Uterus (tissue), 2 donors: ENCODE measurements around the gene FGFR2.

ENCODE experiments used
- CTCF ChIP-seq, 4 experiments: fragments of 200-600 bp in 2 of 4; fragments of 450-650 bp in 2 of 4; sonication (generic) in 2 of 4; IDR thresholded peaks; one replicate each; pipeline ENCODE4 v1.5.1; 2016 to 2019; ENCODE audit warnings: antibody characterized with exemption in 4 of 4, mild to moderate bottlenecking in 2 of 4, moderate library complexity in 1 of 4
- POLR2A ChIP-seq, 2 donors: fragments of 450-650 bp; IDR thresholded peaks; one replicate each; pipeline ENCODE4 v1.6.1; 2016; ENCODE audit warnings: antibody characterized with exemption in 2 of 2, mild to moderate bottlenecking in 1 of 2, moderate library complexity in 1 of 2

GRCh38 chr10:121452581-121452980 is 145.7 kb downstream of the FGFR2 start:
- TF ChIP-seq POLR2A (IDR thresholded peaks at IDR 0.05) = no peak
- no peak for TF ChIP-seq CTCF (IDR thresholded peaks at IDR 0.05)
